ENCODE results near the gene AMZ1.

GRCh38 chr7:2689343-2689847 lies 1.4 kb downstream of the AMZ1 start:
- TF ChIP-seq CTCF (IDR thresholded peaks at IDR 0.05) (no peak), EP300 (IDR thresholded peaks at IDR 0.05) (no peak), POLR2AphosphoS5 (IDR thresholded peaks at IDR 0.05) (no peak)
